Left lobe of liver (tissue), 2 donors: ENCODE results near the gene THG1L. TPM values are rescaled to one million over a fixed set of nuclear protein-coding genes. Genes with fewer than 3 reads are reported as not detected.

ENCODE experiments used
- ATAC-seq: fragments of 200-7000 bp; cut with Tn5 transposase; one replicate; pipeline ENCODE4 v1.9.1; 2020; ENCODE audit warnings: mild to moderate bottlenecking, moderate library complexity
- DNase-seq: peaks from one replicate; pipeline ENCODE4 v3.0.0-alpha.2; 2020; ENCODE audit warnings: low spot score
- total RNA-seq: library from RNA; stranded (reverse); gene quantifications from one replicate; pipeline ENCODE4 v1.2.1, GENCODE V29; 2021
- donor health status: DM: no; HTN: no; CAD: no; lungs with moderate emphysema.
- donor health status: DM: no; HTN: yes; CAD: no.

The THG1L gene
- total RNA-seq, 1 donor from 2014 or later, result 4.1 TPM

DNA sequence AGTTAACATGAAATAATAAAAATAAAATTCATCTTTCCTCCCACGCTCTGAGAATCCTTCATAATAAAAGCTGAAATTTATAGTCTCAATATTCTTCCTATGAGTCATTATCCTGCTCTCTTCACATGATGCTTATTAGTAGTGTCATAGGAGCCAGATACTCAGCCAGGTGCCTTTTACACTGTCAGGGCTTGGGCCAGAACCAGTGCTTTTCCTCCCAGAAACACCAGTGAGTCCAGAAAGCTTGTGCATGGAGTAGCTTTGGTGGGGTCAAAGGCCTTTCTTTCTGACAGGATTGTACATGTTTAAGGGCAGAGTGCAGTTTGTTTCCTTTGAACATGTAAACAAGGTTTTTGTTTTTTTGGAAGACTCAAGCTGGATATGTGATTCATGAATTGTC is 19.1 kb downstream of the THG1L start:
- DNase-seq, result no peak
- peak; percentile 89 for ATAC-seq

DNA sequence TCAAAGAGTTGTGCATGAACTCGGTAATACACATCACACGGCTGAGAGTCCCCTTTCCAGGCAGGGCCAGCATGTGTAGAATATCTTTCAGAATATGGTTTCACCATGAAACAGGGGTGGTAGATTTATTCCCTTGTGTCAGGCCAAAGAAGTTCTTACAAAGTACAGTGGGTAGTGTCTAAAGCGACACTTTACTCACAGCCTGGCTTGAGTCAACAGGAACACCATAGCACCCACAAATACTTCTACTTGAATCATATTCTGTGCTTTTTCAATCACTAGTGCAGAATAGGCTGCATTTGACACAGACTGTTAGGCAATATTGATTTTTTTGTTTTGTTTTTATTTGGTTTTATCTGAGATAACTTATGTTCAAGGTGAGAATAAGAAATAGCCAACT is 24.9 kb downstream of the THG1L start:
- ATAC-seq, result no peak

DNA sequence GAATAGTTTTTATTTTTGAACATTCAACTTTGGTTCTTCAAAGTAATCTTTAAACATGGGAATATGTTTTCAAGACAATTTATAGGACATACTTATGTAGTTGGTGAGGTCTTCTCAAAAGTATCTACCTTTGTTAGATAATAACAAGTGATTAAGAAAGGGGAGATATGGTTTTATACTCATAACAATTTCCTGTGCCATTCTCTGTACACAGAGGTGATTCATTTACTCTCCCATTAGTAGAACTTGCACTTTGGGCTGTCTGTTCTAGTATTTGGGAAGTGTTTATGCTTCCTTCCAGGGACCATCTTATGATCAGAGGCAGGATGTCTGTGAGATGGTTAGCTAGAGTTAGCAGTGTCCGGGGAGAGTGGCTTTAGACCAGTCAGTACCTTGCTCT is 27.5 kb downstream of the THG1L start:
- DNase-seq, result no peak

More for the DNA sequence above, 24.9 kb downstream of the THG1L start:
- DNase-seq, result no peak

GRCh38 chr5:157761690-157762621 is 30.7 kb downstream of the THG1L start:
- no peak for DNase-seq
- peak; percentile 99 for ATAC-seq

More for the DNA sequence above, 27.5 kb downstream of the THG1L start:
- ATAC-seq, result no peak

- DNase-seq (no peak), ATAC-seq (no peak)
Measured at GRCh38 chr5:157764531-157764930, 33.3 kb downstream of the THG1L start.

- ATAC-seq, result no peak
- no peak for DNase-seq
Measured at GRCh38 chr5:157766442-157766841, 35.2 kb downstream of the THG1L start.

- ATAC-seq, result no peak
- no peak for DNase-seq
Measured at GRCh38 chr5:157766902-157767301, 35.7 kb downstream of the THG1L start.

DNA sequence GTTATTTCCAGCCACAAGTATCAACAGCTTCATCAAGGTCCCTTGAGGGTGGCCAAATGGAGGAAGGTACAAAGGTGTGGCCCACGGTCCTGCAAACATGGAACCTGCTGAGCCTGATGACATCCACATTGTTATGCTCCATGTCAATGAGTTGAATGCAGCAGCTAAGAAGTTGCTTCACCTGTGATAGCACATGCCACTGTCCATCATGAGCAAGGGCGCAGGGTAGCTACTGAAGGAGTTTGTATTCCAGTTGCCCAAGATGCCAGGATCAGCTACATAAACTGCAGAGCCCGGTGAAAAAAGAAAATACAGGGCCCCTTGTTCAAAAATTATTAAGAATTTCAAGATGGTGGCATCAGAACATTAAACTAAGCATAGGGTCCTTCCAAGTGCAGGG is 36.5 kb downstream of the THG1L start:
- ATAC-seq (no peak), DNase-seq (no peak)

DNA sequence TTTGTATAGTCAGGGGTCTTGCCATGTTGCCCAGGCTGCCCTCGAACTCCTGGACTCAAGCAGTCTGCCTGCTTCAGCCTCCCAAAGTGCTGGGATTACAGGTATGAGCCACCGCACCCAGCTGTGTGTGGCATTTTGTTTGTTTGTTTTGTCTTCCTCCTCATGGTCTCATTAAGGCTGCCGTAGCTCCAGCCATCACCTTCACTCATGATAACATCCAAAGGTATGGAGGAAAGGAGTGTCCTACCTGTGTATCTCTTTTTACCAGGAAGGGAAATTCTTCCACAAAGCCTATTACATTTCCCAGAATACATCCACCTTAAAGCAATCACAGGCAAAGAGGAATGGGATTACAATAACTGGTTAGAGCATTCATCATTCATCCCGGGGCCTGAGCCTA is 39.4 kb downstream of the THG1L start:
- ATAC-seq, result no peak
- no peak for DNase-seq

DNA sequence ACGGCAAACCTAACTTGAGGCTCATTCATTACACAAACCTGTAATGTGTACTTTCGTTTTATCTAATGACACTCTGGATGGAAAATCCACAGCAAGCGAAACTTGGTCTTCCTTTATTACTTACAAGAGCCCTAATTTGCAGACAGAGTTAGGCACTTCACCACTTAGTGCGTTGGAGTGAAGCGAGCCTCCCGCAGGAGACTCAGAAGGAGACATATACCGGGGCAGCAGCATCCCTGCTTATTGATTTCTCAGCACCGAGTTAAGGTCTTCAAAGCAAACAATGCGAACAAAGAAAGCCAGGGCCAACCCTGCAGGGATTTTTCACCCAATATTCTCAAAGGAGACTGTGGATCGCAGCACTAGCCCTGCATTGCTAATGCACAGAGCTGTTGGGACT is 40.9 kb downstream of the THG1L start:
- no peak for ATAC-seq
- no peak for DNase-seq

DNA sequence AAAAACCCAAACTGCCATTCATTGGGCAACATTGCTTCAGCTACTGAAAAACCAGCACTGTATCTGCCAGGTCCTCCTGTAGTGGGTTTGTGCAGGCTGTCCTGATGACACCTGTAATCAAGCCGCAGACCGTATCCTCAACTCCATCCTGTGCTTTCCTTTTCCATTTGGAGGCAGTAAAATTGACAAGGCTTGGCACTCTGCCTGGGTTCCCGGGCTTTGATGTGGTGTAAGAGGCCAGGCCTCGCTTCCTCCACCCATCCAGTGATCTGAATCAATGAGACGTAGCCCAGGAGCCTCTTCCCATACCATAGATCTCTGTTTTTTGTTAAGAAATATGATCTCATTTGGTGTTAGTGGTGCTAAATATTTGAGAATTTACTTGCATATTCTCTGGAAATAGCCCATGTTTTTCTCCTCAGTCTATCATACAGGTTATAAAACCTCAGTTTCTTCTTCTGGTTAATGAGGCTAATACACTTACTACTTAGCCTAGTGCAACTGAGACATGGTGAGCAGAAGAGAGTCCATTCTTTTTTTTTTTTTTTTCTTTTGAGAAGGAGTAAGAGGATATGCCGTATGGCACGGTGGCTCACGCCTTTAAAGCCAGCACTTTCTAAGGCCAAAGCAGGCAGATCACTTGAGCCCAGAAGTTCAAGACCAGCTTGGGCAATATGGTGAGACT is 47.0 kb downstream of the THG1L start:
- ATAC-seq, result peak; percentile 49
- DNase-seq, result no peak

DNA sequence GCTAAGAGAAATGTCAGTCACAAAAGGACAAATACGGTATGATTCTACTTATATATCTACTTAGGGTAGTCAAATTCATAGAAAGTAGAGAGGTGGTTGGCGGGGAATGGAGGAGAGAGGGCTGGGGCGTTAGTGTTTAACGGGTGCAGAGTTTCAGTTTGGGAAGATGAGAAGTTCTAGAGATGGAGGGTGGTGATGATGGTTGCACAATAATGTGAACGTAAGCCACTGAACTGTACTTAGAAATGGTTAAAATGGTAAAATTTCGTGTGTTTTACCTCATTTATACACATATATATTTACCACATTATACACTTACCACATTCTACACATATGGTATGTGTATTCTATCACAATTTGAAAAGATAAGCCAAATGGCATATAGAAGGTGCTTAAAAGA is 48.0 kb downstream of the THG1L start:
- ATAC-seq (no peak), DNase-seq (no peak)

GRCh38 chr5:157785801-157786200 is 54.6 kb downstream of the THG1L start:
- ATAC-seq (no peak), DNase-seq (no peak)

Other genes starting within 250 kb of the THG1L start
- gene ADAM19, start 155.6 kb upstream of the THG1L start, total RNA-seq, result 2.9 TPM
- gene SOX30, start 79.0 kb upstream of the THG1L start, total RNA-seq, result not detected
- not detected for gene C5orf52, start 59.9 kb upstream of the THG1L start, total RNA-seq
- gene LSM11, start 12.3 kb downstream of the THG1L start, total RNA-seq, result 0.86 TPM
- gene CLINT1, start 127.7 kb downstream of the THG1L start, total RNA-seq, result 45.6 TPM